ENCODE data around the gene KCNJ18. TPM values are rescaled to one million over a fixed set of nuclear protein-coding genes. Genes with fewer than 3 reads are reported as not detected.
"Not testable (repeated sequence)": the region's sequence is repeated elsewhere in the genome, so short reads cannot be mapped to it uniquely, and the experiment has no call there.

KCNJ18 gene
- total RNA-seq, 1 donor from 2014 or later: not detected

GRCh38 chr17:21677911-21678310, 14.4 kb upstream of the KCNJ18 start:
- no peak overlapping the region for H3K27ac Mint-ChIP-seq (ENCODE audit: unreplicated experiment)
- TF ChIP-seq CTCF (IDR thresholded peaks at IDR 0.05; ENCODE audit: partially characterized antibody, unreplicated experiment): no peak
- peaks cover 32% of the 10 kb centered on the region for H3K9me3 Mint-ChIP-seq (ENCODE audit: unreplicated experiment)
- peaks cover 34% of the 10 kb centered on the region for H3K36me3 Mint-ChIP-seq (ENCODE audit: unreplicated experiment)
- peaks cover 30% of the 10 kb centered on the region for H3K27me3 Mint-ChIP-seq (ENCODE audit: unreplicated experiment)
- DNase-seq: no peak
- H3K4me1 Mint-ChIP-seq (ENCODE audit: low read depth, unreplicated experiment): peaks cover 2% of the 10 kb centered on the region
- peak overlapping the region; percentile 21 for H3K4me3 Mint-ChIP-seq (ENCODE audit: unreplicated experiment)

GRCh38 chr17:21678393-21679081, 13.8 kb upstream of the KCNJ18 start:
- Mint-ChIP-seq H3K4me3 (ENCODE audit: unreplicated experiment) (no peak overlapping the region), H3K36me3 (ENCODE audit: unreplicated experiment) (peaks cover 27% of the 10 kb centered on the region), H3K27me3 (ENCODE audit: unreplicated experiment) (peaks cover 28% of the 10 kb centered on the region), H3K27ac (ENCODE audit: unreplicated experiment) (no peak overlapping the region), H3K9me3 (ENCODE audit: unreplicated experiment) (peaks cover 27% of the 10 kb centered on the region), H3K4me1 (ENCODE audit: low read depth, unreplicated experiment) (peaks cover 2% of the 10 kb centered on the region)
- no peak for TF ChIP-seq CTCF (IDR thresholded peaks at IDR 0.05; ENCODE audit: partially characterized antibody, unreplicated experiment)
- no peak for DNase-seq

- peaks cover 2% of the 10 kb centered on the region for H3K4me1 Mint-ChIP-seq (ENCODE audit: low read depth, unreplicated experiment)
- H3K36me3 Mint-ChIP-seq (ENCODE audit: unreplicated experiment): peaks cover 22% of the 10 kb centered on the region
- H3K27ac Mint-ChIP-seq (ENCODE audit: unreplicated experiment): no peak overlapping the region
- TF ChIP-seq CTCF (IDR thresholded peaks at IDR 0.05; ENCODE audit: partially characterized antibody, unreplicated experiment): no peak
- no peak for DNase-seq
- H3K9me3 Mint-ChIP-seq (ENCODE audit: unreplicated experiment): peaks cover 23% of the 10 kb centered on the region
- peaks cover 23% of the 10 kb centered on the region for H3K27me3 Mint-ChIP-seq (ENCODE audit: unreplicated experiment)
- H3K4me3 Mint-ChIP-seq (ENCODE audit: unreplicated experiment): no peak overlapping the region
These were observed 12.8 kb upstream of the KCNJ18 start for GRCh38 chr17:21679256-21680146.

- H3K4me1 Mint-ChIP-seq (ENCODE audit: low read depth, unreplicated experiment): peaks cover 2% of the 10 kb centered on the region
- H3K27ac Mint-ChIP-seq (ENCODE audit: unreplicated experiment): no peak overlapping the region
- TF ChIP-seq CTCF (IDR thresholded peaks at IDR 0.05; ENCODE audit: partially characterized antibody, unreplicated experiment): no peak
- DNase-seq: no peak
- peaks cover 22% of the 10 kb centered on the region for H3K36me3 Mint-ChIP-seq (ENCODE audit: unreplicated experiment)
- H3K9me3 Mint-ChIP-seq (ENCODE audit: unreplicated experiment): peaks cover 21% of the 10 kb centered on the region
- peaks cover 21% of the 10 kb centered on the region for H3K27me3 Mint-ChIP-seq (ENCODE audit: unreplicated experiment)
- H3K4me3 Mint-ChIP-seq (ENCODE audit: unreplicated experiment): no peak overlapping the region
These were observed 12.0 kb upstream of the KCNJ18 start for GRCh38 chr17:21680366-21680765.

GRCh38 chr17:21680850-21681351, 11.4 kb upstream of the KCNJ18 start:
- H3K4me1 Mint-ChIP-seq (ENCODE audit: low read depth, unreplicated experiment); DNase-seq; H3K27ac Mint-ChIP-seq (ENCODE audit: unreplicated experiment); H3K4me3 Mint-ChIP-seq (ENCODE audit: unreplicated experiment): not testable (repeated sequence)
- peaks cover 17% of the 10 kb centered on the region for H3K36me3 Mint-ChIP-seq (ENCODE audit: unreplicated experiment)
- H3K9me3 Mint-ChIP-seq (ENCODE audit: unreplicated experiment): peaks cover 18% of the 10 kb centered on the region
- peaks cover 17% of the 10 kb centered on the region for H3K27me3 Mint-ChIP-seq (ENCODE audit: unreplicated experiment)

GRCh38 chr17:21681576-21681975, 10.7 kb upstream of the KCNJ18 start:
- peaks cover 16% of the 10 kb centered on the region for H3K9me3 Mint-ChIP-seq (ENCODE audit: unreplicated experiment)
- not testable (repeated sequence) for H3K4me3 Mint-ChIP-seq (ENCODE audit: unreplicated experiment); H3K27ac Mint-ChIP-seq (ENCODE audit: unreplicated experiment); DNase-seq; H3K4me1 Mint-ChIP-seq (ENCODE audit: low read depth, unreplicated experiment)
- H3K27me3 Mint-ChIP-seq (ENCODE audit: unreplicated experiment): peaks cover 17% of the 10 kb centered on the region
- peaks cover 17% of the 10 kb centered on the region for H3K36me3 Mint-ChIP-seq (ENCODE audit: unreplicated experiment)

GRCh38 chr17:21682130-21682529, 10.2 kb upstream of the KCNJ18 start:
- not testable (repeated sequence) for H3K27ac Mint-ChIP-seq (ENCODE audit: unreplicated experiment); H3K4me3 Mint-ChIP-seq (ENCODE audit: unreplicated experiment); DNase-seq; H3K4me1 Mint-ChIP-seq (ENCODE audit: low read depth, unreplicated experiment)
- Mint-ChIP-seq H3K36me3 (ENCODE audit: unreplicated experiment) (peaks cover 13% of the 10 kb centered on the region), H3K27me3 (ENCODE audit: unreplicated experiment) (peaks cover 12% of the 10 kb centered on the region), H3K9me3 (ENCODE audit: unreplicated experiment) (peaks cover 16% of the 10 kb centered on the region)

- H3K4me3 Mint-ChIP-seq (ENCODE audit: unreplicated experiment); H3K36me3 Mint-ChIP-seq (ENCODE audit: unreplicated experiment); H3K27ac Mint-ChIP-seq (ENCODE audit: unreplicated experiment); H3K27me3 Mint-ChIP-seq (ENCODE audit: unreplicated experiment); H3K4me1 Mint-ChIP-seq (ENCODE audit: low read depth, unreplicated experiment); DNase-seq: not testable (repeated sequence)
- peaks cover 10% of the 10 kb centered on the region for H3K9me3 Mint-ChIP-seq (ENCODE audit: unreplicated experiment)
These were observed 9.1 kb upstream of the KCNJ18 start for GRCh38 chr17:21683142-21683712.
